Activated T-cell treated with anti-CD3 and anti-CD28 coated beads for 4 hours (primary cell): ENCODE results near the gene EXD3.

ENCODE experiments used
- DNase-seq: peaks from one replicate; pipeline ENCODE4 v3.0.0-alpha.2; 2020

Gene EXD3

DNA sequence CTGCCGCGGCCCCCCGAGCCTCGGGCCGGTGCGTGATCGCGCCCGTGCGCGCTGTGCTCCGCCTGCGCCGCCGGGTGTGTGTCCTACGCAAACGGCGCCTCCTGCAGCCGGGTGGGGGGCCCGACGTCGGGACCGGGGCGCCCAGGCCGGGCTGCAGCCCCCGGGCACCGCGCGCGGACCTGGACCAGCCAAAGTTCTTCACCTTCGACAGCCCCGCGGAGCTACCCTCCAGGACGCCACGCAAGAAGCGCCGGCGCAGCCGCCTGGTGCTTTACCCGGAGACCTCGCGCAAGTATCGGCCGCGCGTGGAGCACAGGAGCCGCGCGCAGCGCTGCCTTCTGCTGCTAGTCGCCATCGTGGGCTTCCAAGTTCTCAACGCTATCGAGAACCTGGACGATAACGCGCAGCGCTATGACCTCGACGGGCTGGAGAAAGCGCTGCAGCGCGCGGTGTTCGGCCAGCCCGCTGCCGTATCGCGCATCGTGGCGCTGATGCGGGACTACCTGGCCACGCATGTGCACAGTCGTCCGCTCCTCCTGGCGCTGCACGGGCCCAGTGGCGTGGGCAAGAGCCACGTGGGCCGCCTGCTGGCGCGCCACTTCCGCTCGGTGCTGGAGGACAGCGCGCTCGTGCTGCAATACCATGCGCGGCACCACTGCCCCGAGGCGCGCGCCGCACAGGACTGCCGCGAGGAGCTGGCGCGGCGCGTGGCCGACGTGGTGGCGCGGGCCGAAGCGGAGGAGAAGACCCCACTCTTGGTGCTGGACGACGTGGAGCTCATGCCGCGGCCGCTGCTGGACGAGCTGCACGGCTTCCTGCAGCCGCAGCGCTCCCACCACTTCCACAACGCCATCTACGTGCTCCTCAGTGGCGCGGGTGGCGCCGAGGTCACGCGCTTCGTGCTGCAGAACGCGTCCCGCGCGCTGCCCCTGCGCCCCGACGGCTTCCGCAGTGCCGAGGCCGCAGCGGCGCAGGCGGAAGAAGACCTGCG is 143.9 kb downstream of the EXD3 start:
- no peak for DNase-seq

- no peak for DNase-seq
Measured at GRCh38 chr9:137278061-137278701, 144.8 kb downstream of the EXD3 start.

- no peak for DNase-seq
Measured at GRCh38 chr9:137277329-137278041, 145.5 kb downstream of the EXD3 start, which contains the start of gene TOR4A. TOR4A (plus strand) TSS chr9:137277726; CDS start chr9:137278690, 964 bp downstream.

- DNase-seq = no peak
Measured at GRCh38 chr9:137276473-137277328, 146.3 kb downstream of the EXD3 start.

DNA sequence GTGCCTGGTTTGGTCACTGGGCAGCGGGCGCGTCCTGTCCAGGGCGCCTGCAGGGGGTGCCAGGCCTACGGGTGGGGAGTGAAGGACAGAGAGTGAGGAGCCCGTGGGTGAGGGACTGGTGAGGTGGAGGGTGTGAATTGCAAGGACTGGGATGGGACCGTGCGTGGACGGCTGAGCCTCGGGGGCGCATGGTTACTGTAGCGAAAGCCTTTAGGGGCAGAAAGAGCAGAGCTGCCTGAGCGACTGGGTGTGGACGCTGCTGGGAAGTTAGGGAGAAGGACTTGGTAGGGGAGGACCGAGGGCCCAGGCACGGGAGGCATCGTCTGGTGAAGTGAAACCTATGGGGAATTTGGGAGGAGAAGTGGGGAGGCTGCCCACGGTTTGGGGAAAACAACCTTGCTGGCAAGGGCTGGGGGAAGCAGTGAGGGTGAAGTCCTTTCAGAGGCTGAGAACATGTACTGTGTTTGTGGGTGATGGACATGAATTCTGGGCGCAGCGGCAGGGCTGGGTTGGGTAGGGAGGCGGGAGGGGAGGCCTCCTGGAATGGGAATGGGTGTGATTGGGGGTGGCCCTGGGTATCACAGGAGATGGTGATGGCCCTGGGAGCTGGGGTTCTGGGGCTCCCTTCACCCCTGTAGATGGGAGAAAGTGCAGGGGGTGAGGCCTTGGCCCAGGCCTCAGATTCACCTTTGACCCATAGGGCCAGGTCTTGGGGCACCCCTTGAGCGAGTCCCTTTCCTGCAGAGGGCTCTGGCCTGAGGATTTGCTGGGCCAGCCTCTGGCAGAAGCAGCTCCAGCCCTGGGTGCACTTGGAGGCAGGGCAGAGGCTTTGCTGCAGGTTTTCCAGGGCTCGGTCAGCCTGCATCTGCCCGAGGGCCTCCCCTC is 147.1 kb downstream of the EXD3 start:
- no peak for DNase-seq

DNA sequence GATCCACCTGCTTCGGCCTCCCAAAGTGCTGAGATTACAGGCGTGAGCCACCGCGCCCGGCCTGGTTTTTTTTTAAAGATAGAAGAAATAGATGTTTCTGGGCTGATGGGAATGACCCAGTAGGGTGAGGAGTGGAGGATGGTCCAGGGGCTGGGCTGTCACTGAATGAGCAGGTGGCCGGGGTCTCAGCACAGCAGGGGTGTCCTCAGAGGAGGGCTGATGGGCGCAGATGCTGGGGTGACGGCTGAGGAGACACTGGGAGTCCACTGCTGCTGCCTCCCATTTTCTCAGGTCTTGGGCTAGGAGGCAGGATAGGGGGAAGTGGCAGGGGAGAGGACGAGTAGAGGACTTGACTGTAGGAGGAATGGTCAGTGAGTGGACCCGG is 147.8 kb downstream of the EXD3 start:
- no peak for DNase-seq

DNA sequence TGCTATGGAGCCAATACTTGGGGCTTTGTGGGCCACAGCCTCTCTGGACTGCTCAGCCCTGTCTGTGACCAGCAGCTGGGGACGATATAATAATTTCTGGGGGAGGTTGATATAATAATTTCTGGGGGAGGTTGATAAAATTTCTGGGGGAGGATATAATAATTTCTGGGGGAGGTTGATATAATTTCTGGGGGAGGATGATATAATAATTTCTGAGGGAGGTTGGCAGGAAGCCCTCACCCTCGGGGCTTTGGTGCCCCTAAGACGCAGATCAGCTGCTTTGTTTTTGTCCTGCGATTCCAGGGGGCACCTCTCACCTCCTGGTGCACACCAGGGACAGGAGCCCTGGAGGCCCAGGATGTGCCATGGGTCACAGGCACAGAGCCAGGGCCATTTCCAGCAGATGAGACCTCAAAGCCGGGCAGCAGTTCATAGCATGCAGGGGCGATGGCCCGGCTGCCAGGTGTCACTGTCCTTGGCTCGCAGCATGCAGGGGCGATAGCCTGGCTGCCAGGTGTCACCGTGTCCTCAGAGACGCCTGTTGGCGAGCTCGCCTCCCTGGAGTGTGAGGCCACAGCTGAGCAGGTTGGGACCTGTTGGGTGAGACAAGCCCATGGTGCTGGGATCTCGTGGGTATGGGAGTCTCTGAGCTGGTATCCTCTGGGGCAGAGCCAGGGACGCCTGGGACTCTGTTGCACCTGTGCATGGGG is 149.2 kb downstream of the EXD3 start:
- DNase-seq = no peak

GRCh38 chr9:137273095-137273490 is 149.9 kb downstream of the EXD3 start:
- DNase-seq = no peak

DNA sequence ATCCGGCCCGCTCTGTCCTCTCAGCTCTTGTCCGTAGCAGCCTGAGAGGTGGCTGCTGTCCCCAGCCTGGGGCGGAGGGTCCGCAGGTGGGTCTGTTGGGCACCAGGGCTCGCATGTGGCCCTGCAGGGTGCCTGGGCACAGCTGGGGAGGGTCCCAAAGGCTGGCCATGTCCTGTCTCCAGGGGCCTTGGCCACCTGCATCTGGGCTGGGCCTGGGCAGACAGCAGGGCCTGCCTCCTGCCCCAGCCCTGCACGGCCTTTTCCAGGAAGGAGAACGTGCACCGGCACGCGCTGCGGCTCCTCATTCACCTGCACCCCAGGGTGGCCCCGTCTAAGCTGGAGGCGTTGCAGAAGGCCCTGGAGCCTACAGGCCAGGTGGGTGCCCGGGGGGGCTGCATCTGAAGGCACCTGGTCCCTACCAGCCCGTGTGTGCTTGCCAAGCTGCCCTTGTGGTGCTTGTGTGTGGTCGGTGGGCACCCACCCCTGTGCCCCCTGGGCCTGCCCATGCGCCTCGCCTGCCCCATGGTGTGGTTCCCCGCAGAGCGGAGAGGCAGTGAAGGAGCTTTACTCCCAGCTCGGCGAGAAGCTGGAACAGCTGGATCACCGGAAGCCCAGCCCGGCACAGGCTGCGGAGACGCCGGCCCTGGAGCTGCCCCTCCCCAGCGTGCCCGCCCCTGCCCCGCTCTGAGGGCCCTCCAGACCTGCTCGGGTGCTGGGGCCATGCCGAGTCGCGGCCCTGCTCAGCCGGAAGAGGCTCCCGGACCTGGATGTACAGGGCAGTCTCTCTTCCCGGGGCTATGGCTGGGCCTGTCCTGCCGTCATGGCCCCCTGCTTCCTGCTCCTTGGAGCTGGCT is 150.5 kb downstream of the EXD3 start:
- DNase-seq = no peak

DNA sequence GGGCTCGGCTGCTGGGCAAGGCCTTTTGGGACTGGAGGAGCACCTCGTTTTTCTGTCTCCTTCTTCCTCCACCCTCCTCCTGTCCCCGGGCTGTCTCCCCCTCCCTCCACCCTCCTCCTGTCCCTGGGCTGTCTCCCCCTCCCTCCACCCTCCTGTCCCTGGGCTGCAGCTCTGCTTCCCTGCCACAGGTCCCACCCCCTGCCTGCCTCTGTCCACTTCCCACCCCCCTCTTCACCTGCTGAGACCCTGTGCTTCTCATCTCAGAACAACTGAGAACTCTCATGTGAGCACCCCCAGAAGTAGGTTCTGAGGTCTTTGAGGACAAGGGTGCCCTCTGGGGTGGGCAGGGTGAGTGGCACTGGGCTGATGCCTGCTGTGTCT is 151.3 kb downstream of the EXD3 start:
- no peak for DNase-seq

GRCh38 chr9:137270929-137271695 is 151.8 kb downstream of the EXD3 start:
- DNase-seq = no peak

DNA sequence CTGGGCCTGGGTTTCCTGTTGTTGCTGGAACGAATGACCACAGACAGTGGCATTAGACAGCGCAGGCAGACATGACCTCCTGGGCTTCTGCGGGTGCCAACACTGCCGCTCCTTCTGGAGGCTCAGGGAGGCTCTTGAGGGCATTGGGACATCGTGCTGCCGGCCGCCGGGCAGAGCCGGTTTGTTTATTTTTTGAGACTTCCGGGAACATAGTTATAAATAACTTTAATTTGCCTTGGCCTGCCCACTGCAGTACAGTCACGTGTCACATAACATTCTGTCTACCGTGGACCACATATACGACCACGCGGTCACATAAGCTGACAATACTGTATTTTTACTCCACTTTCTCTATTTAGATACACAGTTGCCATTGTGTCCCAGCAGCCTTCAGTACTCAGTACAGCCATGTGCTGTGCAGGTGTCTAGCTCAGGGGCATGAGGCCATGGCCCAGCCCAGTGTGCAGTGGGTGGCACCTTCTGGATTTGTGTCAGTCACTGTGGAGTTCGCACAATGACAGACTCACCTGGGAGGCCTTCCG is 153.7 kb downstream of the EXD3 start:
- DNase-seq = no peak

- no peak for DNase-seq
Measured at GRCh38 chr9:137268538-137269201, 154.3 kb downstream of the EXD3 start.

- no peak for DNase-seq
Measured at GRCh38 chr9:137267933-137268355, 155.0 kb downstream of the EXD3 start.

GRCh38 chr9:137266585-137267453 is 156.1 kb downstream of the EXD3 start:
- DNase-seq = no peak

GRCh38 chr9:137266162-137266527 is 156.8 kb downstream of the EXD3 start:
- no peak for DNase-seq
